H54 (cell line): ENCODE results near the gene CA10.

Source experiments
- DNase-seq: peaks from one replicate; pipeline ENCODE4 v3.0.0; 2011; ENCODE audit warnings: low spot score, mixed read lengths; ENCODE audit not compliant: insufficient read length
- FAIRE-seq: peaks from 3 replicates; lab custom pipeline; 2011; peaks lifted over from hg19 to GRCh38; lab: Jason Lieb, UNC
- POLR2A ChIP-seq: IDR thresholded peaks from 2 replicates; pipeline ENCODE4 v1.6.1; 2011; ENCODE audit warnings: low read depth, mild to moderate bottlenecking, low read length

The CA10 gene

GRCh38 chr17:51720439-51720838 is 438.1 kb downstream of the CA10 start:
- DNase-seq (no peak), FAIRE-seq (no peak)
- TF ChIP-seq POLR2A = no peak

- no peak for FAIRE-seq
- DNase-seq = no peak
- no peak for TF ChIP-seq POLR2A
These were observed 439.5 kb downstream of the CA10 start for GRCh38 chr17:51718983-51719382.

GRCh38 chr17:51711581-51711980 is 446.9 kb downstream of the CA10 start:
- no peak for TF ChIP-seq POLR2A
- no peak for FAIRE-seq
- DNase-seq = no peak

GRCh38 chr17:51710634-51710979 is 447.9 kb downstream of the CA10 start:
- no peak for FAIRE-seq
- DNase-seq = no peak
- no peak for TF ChIP-seq POLR2A

GRCh38 chr17:51709694-51710633 is 448.6 kb downstream of the CA10 start:
- TF ChIP-seq POLR2A = no peak
- DNase-seq = no peak
- no peak for FAIRE-seq

- DNase-seq (no peak), FAIRE-seq (no peak)
- no peak for TF ChIP-seq POLR2A
These were observed 451.3 kb downstream of the CA10 start for GRCh38 chr17:51707216-51707615.

GRCh38 chr17:51706093-51706492 is 452.4 kb downstream of the CA10 start:
- TF ChIP-seq POLR2A = no peak
- no peak for DNase-seq
- FAIRE-seq = no peak

GRCh38 chr17:51703361-51704341 is 454.9 kb downstream of the CA10 start:
- no peak for TF ChIP-seq POLR2A
- FAIRE-seq = no peak
- peak; percentile 26 for DNase-seq

- TF ChIP-seq POLR2A = no peak
- FAIRE-seq = no peak
- no peak for DNase-seq
These were observed 455.6 kb downstream of the CA10 start for GRCh38 chr17:51702963-51703360.

- DNase-seq (no peak), FAIRE-seq (no peak)
- no peak for TF ChIP-seq POLR2A
These were observed 457.0 kb downstream of the CA10 start for GRCh38 chr17:51701501-51701900.

GRCh38 chr17:51700011-51700760 is 458.3 kb downstream of the CA10 start:
- DNase-seq (no peak), FAIRE-seq (no peak)
- TF ChIP-seq POLR2A = no peak

- no peak for DNase-seq
- no peak for FAIRE-seq
- TF ChIP-seq POLR2A = no peak
These were observed 459.2 kb downstream of the CA10 start for GRCh38 chr17:51699303-51699702.

- no peak for FAIRE-seq
- no peak for DNase-seq
- no peak for TF ChIP-seq POLR2A
These were observed 465.6 kb downstream of the CA10 start for GRCh38 chr17:51692917-51693316.
